Midbrain (tissue), 1 donor: ENCODE measurements around the gene ZMIZ1.

Experiments used
- DNase-seq: peaks from one replicate; lab custom pipeline; 2025; lab: John Stamatoyannopoulos, UW

ZMIZ1 gene

DNA sequence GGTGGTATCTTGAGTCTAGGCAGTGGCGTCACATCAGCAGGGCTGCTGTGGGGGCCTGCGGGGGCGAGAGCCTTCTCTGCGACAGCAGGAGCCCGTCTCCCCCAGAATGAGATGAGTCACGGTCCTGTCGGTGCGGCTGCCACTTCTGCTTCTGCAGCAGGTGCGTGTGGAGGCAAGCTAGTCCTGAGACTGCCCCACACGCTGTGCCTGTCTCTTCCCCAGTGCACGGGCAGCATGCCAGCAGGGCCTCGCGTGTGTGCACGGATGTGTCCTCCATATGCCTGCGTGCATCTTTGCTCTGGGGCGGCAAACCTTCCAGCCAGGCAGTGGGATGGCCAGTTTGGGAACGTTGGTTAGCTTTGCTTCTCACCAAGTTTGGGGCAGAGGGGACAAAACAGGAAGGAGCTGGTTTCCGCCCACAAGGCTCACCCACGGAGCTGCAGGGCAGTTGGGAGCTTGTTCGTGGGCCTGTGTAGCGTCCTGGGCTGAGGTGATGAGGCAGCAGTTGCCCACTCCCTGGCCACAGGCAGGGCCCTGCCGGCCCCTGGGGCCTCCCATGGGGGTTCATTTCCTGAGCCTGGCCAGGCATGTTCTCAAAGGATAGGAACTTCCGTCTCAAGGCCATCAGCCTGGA, 217.7 kb downstream of the ZMIZ1 start:
- peak; percentile 55 for DNase-seq

DNA sequence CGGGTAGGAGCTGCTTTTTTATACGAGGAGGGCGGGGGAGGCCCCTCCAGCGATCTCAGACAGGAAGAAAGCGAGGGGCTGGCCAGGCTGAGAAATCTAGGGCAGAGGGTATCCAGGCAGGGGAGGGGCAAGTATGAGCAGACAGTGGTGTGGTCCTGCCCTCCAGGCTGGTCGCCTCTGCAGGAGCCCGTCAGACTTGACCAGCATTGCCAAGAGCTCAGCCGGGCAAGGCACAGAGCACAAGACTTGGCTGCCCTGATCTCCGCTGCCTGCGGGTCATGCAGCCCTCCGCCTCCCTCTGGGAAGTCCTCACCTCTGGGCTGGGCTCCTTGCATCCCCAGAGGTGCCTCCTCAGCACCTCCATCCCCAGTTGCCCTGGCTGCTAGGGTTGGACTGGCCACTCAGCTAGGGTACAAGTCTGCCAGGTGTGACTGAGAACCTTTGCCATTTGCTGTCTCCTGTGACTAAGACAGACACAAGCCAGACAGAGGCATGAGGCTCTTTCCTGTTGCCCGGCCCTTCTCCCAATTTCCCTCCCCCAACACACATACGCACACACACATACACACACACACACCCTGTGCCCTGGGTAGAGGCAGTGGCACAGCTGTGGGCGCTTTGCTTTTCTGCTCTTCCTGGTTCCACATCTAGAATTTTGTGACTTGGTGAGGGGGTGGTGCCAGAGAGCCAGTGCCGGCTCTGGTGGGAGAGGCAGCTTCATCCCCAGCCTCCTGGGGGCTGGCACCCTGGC, 219.4 kb downstream of the ZMIZ1 start:
- no peak for DNase-seq

DNA sequence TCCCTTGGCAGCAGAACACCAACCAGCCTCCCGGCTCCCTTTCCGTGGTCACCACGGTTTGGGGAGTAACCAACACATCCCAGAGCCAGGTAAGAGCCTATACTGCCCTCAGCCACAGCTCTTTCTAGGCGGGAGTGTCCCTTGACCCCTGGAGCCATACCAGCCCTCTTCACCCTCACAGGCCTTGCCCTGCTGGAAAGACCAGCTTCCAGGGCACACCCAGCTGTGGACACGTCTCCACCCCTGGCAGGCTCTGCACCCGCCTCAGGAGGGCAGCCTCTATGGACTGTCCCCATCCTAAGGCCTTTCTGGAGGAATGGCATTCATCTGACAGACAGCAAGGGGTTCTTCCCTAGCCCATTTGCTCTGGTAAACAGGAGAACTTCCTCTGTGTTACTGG, 221.0 kb downstream of the ZMIZ1 start:
- no peak for DNase-seq

DNA sequence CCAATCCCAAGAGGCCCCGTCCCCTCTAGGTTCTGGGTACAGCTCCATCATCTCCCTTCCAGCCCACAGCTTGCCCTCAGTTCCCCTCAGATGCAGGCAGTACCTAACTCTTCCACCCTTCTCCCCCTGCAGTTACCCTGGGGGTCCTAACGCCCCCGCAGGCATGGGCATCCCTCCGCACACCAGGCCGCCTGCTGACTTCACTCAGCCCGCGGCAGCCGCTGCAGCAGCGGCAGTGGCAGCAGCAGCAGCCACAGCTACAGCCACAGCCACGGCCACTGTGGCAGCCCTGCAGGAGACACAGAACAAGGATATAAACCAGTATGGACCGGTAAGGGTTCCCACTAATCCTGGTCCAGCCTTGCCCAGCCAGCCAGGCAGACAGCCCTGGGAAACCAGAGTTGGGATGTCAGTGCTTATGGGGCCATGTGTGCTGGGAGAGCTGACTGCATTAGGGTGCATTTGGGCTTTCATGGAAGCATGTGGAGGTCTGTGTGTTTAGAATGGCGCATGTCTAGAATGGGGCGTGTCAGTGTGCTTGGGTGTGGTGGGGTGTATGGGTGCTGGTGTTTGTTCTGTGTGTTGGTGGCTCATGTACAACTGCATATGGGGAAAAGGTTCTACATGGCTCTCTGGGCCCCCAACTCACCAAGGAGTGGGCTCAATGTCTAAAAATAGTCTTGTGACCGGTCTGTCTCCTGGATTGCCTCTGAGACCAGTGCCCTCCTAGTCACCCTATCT, 223.4 kb downstream of the ZMIZ1 start:
- no peak for DNase-seq

DNA sequence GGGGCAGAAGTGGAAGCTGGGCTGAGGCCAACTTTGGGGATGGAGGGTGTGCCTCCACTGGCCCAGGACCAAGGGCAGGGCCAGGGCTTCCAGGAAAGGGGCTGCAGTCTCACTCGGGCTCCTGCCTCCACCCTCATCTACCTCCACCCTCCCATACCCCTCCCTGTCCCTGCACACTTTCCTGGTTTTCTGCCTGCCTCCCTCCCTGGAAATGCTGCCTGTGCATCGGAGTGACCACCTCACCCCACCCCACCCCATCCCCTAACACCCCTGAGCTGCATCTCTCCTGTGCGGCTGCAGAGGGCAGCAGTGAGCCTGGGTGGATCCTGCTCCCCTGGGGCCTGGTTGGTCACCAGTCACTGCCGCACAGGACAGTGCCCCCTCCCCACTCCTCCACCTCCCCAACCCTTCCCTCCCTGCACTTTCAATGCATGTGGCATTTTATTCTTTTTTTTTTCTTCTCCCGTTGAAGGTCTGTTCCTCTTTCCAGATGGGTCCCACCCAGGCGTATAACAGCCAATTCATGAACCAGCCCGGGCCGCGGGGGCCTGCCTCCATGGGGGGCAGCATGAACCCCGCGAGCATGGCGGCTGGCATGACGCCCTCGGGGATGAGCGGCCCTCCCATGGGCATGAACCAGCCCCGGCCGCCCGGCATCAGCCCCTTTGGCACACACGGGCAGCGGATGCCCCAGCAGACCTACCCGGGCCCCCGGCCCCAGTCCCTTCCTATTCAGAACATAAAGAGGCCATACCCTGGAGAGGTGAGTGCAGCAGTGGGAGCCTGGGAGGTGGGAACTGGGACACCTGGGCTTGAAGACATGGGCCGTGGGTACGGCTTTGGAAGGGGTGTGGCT, 224.4 kb downstream of the ZMIZ1 start:
- peak; percentile 48 for DNase-seq

DNA sequence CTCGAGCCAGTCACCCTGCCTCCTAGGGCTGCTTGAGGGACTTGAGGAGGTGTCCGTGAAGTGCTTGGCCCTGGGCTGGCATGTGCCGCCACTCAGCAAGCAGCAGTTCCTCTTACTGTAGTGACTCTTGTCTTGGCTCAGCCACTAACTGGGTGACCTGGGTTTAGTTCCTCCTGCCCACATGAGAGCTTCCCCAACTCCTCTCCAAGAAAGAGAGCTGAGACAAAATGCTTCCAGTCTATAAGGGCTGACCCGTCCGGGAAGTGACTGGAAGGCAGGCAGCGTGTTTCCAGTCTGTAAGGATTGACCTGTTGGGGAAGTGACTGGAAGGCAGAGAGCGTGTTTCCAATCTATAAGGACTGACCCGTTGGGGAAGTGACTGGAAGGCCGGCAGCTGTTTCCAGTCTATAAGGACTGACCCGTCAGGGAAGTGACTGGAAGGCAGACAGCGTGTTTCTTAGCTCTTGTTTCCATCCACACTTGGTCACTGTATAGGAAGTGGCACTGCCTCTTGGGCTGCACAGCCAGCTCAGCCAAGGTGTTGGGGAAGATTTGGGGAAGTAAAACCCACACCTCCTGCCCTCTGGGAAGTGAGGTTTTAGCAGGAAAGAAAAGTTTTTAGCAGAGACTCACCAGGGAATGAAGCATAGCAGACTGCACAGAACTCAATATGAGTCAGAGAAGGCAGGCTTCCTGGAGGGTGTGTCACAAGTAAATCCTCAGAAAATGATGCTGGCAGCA, 225.2 kb downstream of the ZMIZ1 start:
- peak; percentile 10 for DNase-seq

DNA sequence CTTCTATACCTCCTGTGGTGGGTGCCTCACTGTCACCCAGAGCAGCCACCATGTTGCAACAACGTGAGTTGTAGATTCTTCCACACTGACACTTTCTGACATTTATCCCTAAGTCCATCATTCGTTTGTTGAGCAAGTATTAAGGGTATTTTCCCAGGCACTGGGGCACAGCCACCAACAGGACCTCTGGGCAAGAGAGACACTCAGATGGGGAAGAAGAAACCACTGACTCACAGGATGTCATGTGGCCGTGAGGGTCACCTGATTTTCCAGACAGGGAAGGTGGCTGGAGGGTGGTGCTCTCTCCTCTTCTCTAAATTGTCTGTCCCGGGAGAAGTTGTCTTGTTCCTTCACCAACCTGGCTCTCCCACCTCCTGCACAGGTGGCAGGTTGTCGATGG, 226.8 kb downstream of the ZMIZ1 start:
- DNase-seq = no peak

DNA sequence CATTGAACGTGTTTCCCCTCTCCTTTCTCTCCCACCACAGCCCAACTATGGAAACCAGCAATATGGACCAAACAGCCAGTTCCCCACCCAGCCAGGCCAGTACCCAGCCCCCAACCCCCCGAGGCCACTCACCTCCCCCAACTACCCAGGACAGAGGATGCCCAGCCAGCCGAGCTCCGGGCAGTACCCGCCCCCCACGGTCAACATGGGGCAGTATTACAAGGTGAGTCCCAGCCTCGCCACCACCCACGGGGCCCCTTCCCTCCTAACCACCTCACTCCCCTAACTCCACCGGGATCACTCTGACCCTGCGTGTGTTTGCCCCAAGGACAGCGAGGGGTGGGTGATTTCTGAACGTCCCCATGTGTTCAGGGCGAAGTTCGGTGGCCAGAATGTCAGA, 227.7 kb downstream of the ZMIZ1 start:
- no peak for DNase-seq

DNA sequence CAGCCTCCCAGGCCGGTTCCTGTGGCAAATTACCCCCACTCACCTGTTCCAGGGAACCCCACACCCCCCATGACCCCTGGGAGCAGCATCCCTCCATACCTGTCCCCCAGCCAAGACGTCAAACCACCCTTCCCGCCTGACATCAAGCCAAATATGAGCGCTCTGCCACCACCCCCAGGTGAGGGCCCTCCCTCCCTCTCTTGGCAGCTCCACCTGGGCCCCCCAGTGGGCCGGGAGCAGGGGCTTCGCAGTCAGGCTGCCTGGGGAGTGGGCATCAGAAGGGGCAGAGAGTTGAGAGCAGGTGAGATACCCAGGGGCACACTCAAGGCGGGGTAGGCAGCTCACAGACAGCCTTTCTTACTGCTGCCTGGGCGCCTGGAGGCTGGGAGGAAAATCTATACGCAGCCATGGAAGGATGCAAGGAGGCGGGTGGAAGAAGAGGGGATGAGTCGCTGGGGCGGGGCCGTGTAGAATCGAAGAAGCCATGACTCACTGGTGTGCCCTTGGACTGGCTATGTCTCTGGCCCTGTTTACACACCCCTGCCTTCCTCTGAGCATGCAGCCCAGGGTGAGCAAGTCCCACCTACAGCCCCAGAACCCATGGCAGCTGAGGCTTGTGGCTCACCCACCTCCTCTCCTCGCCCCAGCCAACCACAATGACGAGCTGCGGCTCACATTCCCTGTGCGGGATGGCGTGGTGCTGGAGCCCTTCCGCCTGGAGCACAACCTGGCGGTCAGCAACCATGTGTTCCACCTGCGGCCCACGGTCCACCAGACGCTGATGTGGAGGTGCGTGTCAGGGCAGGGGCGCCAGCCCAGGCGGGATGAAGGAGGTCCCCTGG, 229.9 kb downstream of the ZMIZ1 start:
- no peak for DNase-seq

DNA sequence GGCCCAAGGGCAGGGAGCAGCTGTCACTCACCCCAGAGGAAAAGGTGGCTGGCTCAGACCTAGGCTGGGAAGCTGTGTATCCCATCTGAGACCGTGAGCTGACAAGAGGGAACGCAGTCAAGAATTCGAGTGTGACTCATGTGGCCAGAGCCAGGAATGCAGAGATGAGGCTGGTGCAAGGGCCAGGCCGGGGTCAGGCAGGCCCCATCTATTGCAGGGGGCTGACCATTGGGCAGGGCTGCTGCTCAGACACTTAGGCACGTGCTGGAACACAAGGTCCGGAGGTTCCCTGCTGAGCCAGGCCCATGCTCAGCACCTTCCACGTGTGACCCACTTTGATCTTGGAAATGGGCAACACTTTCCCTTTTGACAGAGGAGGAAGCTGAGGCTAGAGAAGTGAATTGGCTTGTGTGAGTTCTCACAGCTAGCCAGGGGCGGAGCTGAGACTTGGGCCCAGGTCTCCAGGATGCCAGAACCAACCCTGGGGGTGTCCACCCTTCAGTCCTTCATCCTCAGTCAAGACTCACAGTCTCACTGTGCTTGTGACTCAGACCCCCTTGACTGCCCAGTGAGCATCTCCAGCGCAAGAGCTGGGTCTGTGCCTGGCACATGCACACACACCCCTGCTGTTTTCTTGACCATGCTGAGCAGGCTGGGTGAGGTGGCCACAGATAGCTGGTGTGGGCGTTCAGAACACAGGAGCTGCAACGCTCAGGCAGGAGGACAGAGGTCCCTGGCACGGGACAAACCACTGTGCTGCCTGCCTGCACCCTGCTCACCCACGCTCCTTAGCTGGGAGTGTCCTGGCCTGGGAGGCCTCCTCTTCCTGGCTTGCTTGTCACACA, 230.9 kb downstream of the ZMIZ1 start:
- no peak for DNase-seq

DNA sequence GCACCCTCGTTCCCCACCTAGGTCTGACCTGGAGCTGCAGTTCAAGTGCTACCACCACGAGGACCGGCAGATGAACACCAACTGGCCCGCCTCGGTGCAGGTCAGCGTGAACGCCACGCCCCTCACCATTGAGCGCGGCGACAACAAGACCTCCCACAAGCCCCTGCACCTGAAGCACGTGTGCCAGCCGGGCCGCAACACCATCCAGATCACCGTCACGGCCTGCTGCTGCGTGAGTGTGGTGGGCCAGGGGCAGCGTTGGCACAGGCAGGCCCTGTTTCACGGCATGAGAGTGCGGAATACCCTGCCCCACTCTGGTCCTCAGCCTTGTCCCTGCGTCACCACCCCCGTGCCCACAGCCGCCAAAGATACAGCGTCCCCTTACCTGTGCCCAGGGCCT, 231.9 kb downstream of the ZMIZ1 start:
- DNase-seq = no peak

DNA sequence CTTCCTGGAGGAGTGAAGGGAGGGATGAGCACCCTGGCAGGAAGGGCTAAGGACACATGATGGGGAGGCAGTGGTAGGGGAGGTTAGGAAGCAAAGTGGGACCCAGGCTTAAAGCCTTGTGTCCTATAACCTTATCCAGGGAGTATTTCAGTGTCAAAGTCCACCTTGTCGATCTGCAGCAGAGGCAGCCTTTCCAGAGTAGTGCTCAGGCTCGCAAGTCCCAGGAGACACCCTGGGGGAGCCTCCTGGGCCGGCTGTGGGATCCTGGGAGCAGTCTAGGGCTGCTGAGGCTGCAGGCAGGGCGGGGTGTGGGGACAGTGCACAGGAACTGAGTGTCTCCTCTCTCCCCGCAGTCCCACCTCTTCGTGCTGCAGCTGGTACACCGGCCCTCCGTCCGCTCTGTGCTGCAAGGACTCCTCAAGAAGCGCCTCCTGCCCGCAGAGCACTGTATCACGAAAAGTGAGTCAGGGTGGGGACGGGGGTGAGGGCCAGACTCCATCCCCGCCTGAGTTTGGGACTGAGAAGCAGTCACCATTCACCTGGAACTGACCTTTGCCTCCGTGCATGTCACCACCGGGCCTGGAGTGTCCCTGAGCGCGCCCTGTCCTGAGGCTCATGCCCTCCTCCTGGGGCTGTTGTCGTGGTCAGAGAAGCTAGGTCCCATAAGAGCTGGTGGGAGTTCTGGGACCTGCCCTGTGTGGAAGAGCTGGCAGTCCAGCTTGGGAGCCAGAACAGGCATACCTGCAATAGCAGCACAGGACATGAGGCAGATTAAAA, 233.2 kb downstream of the ZMIZ1 start:
- no peak for DNase-seq

DNA sequence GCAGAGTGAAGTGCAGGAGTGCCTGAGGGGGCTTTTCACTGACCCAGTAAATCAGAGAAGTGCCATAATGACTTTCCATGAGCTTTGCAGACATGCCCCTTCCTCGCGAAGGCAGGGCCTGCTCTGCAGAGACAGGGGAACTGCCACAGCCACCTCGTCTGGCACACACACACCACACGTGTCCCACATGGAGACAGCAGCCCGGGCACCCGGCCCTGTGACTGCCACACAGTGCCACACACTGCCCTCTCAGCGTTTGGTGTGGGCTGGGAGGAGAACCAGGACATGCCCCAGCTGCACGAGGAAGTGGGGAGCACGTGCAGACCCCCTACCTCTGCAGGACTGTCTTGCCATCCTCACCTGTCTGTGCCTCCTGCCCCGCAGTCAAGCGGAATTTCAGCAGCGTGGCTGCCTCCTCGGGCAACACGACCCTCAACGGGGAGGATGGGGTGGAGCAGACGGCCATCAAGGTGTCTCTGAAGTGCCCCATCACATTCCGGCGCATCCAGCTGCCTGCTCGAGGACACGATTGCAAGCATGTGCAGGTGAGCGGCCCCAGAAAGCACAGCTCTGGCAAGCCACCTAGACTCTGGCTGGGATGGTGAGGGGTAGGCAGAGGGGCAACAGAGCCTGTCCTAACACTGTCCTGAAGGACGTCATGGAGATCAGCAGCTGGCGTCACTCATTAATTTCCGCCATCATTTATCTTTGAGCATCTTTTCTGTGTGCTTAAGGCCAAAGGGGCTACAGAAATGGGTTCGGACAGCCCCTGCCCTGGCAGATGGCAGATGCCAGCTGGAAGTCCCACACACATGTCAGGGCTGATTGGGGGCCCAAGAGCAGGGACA, 235.1 kb downstream of the ZMIZ1 start:
- no peak for DNase-seq

DNA sequence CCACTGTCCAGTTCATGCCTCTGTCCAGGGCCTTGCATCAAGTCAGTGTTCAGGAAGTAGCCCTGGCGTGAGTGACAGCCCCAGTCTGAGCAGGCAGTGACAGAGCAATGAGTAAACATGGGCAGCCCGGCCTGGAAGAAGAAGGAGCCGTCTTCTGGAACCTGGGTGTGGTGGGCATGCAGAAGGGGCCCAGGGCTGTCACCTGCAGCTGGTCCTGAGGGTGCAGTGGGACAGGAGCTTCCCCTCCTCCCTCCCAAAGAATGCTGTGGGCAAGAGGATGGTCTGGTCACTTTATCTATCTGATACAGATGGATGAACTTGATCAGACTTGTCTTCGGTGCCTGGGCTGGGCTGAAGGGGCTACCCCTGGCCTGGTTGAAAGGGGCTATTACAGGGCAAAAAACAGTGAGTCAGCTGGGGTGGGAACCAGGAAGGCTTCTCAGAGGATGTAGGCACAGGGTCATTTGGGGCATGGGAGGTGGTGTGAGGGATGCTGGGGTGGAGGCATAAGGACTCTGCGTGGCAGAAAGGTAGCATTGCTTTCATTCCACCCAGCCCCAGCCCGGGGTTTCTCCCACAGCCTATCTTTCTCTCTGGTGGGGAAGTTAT, 235.8 kb downstream of the ZMIZ1 start:
- DNase-seq = no peak

DNA sequence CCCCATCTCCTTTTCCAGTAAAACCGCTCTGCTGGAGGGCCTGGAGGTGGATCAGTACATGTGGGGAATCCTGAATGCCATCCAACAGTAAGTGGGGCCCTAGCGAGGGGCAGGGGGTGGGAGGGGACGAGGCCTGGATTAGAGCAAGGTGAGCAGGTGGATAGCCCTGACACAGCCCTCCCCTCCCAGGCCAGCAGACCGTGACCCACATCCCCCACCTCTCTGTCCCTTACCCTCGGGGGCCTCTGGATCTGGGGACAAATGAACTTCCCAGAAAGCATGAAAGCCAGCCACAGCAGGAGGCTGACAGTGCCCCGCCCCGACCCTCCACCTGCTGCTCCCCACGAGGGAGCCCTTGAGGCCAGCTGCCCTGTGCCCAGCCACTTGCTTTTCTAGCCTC, 236.7 kb downstream of the ZMIZ1 start:
- DNase-seq = no peak

DNA sequence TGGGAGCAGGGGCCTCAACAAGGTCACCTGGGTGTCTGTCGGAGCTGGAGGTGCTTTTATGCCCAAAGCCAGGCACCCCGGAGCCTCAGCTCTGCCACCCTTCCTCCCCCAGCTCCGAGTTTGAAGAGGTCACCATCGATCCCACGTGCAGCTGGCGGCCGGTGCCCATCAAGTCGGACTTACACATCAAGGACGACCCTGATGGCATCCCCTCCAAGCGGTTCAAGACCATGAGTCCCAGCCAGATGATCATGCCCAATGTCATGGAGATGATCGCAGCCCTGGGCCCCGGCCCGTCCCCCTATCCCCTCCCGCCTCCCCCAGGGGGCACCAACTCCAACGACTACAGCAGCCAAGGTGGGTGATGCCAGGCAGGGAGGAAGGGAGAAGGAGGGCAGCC, 237.2 kb downstream of the ZMIZ1 start:
- DNase-seq = no peak

DNA sequence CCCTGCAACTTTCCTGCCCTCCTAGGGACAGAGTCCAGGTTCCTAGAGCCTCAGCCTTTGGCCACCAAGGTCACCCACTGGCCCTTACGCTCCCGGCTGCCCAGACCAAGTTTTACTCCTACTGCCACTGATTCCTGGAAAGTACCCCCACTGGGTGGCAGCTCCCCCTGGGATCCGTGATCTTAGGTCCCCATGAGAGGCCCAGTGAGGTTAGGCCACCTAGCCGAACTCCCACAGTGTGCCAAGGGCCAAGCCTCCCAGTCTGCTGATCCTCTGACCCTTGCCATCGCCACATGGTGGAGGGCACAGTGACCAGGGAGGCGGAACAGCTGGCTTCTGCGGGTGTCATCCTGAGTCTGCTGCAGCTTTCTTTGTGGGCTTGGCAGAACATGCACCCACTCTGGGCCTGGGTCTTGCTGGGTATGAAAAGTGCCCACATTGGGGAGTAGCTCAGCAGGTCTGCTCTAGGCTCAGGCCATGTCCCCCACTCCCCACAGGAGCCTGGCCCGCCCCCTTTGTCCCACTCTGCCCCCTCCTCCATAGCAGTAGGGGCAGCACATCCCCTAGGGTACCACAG, 238.0 kb downstream of the ZMIZ1 start:
- no peak for DNase-seq
